Fibroblast of lung (primary cell): ENCODE results near the gene PAPPA. TPM values are rescaled to one million over a fixed set of nuclear protein-coding genes. Genes with fewer than 3 reads are reported as not detected.

Experiments used
- DNase-seq, 2 donors: peaks; one replicate each; pipeline versions ENCODE4 v3.0.0 to v3.0.0-alpha.2; 2010; ENCODE audit warnings: low read depth in 2 of 2
- H2AFZ ChIP-seq: 2 replicates; pipeline ENCODE4 v1.5.1; 2012; ENCODE audit warnings: low read length, control low read depth, inconsistent platforms
- H3K27ac ChIP-seq: 2 replicates; pipeline ENCODE4 v1.5.1; 2011; ENCODE audit warnings: low read length, control low read depth; ENCODE audit not compliant: insufficient read depth
- H3K27me3 ChIP-seq: 2 replicates; pipeline ENCODE4 v1.5.1; 2011; ENCODE audit warnings: mild to moderate bottlenecking, low read length; ENCODE audit not compliant: control insufficient read depth, insufficient read depth
- H3K36me3 ChIP-seq: 2 replicates; pipeline ENCODE4 v1.5.1; 2011; ENCODE audit warnings: low read length; ENCODE audit not compliant: control insufficient read depth, insufficient read depth
- H3K4me1 ChIP-seq: 2 replicates; pipeline ENCODE4 v1.5.1; 2011; ENCODE audit warnings: low read length; ENCODE audit not compliant: control insufficient read depth, insufficient read depth; ENCODE audit errors: extremely low read depth
- H3K4me2 ChIP-seq: 2 replicates; pipeline ENCODE4 v1.5.1; 2011; ENCODE audit warnings: low read length, control low read depth; ENCODE audit not compliant: insufficient read depth; ENCODE audit errors: extremely low read depth
- H3K4me3 ChIP-seq, 4 experiments: fragments of 200-600 bp in 1 of 4; sonication (generic) in 1 of 4; replicated peaks in 1 of 4; 2 replicates each; pipeline ENCODE4 v1.5.1; 2011 to 2016; ENCODE audit warnings: low read length in 4 of 4, low read depth in 3 of 4, mild to moderate bottlenecking in 3 of 4, control low read depth in 2 of 4, inconsistent platforms in 1 of 4, mixed read lengths in 1 of 4; ENCODE audit not compliant: insufficient read depth in 1 of 4; ENCODE audit errors: control extremely low read depth in 1 of 4
- H3K79me2 ChIP-seq: 2 replicates; pipeline ENCODE4 v1.5.1; 2012; ENCODE audit warnings: mild to moderate bottlenecking, low read length, inconsistent platforms; ENCODE audit not compliant: control insufficient read depth, insufficient read depth
- H3K9ac ChIP-seq: 2 replicates; pipeline ENCODE4 v1.5.1; 2011; ENCODE audit warnings: mild to moderate bottlenecking, low read length, control low read depth; ENCODE audit not compliant: insufficient read depth
- H3K9me3 ChIP-seq: 2 replicates; pipeline ENCODE4 v1.5.1; 2012; ENCODE audit warnings: low read depth, low read length; ENCODE audit not compliant: control insufficient read depth, insufficient read depth
- H4K20me1 ChIP-seq: 2 replicates; pipeline ENCODE4 v1.5.1; 2011; ENCODE audit warnings: low read length; ENCODE audit not compliant: control insufficient read depth, insufficient read depth; ENCODE audit errors: extremely low read depth
- EZH2 ChIP-seq: IDR thresholded peaks from 2 replicates; pipeline ENCODE4 v1.5.1; 2012; ENCODE audit warnings: low read length, control low read depth, mild to moderate bottlenecking; ENCODE audit errors: missing control alignments
- polyA plus RNA-seq, 2 donors: library from polyadenylated mRNA; depleted of rRNA in 1 of 2; stranded (reverse) in 1 of 2; unstranded in 1 of 2; fragments of >200 nt; gene quantifications; 2 replicates each; pipeline ENCODE4 v1.2.1, GENCODE V29; 2011 to 2012; ENCODE audit warnings: missing spikeins in 1 of 2
- total RNA-seq: library from RNA; depleted of rRNA; stranded (reverse); fragments of >200 nt; gene quantifications from 2 replicates; pipeline ENCODE4 v1.2.1, GENCODE V29; 2014
- TF ChIP-seq, protein P1 (sequence below), 2 donors: IDR thresholded peaks in 1 of 2; conservative IDR thresholded peaks in 1 of 2; 1 replicate in 1 of 2; 2 replicates in 1 of 2; pipeline ENCODE4 v1.5.1; 2011 to 2012; ENCODE audit warnings: low read length in 2 of 2, control low read depth in 1 of 2, inconsistent platforms in 1 of 2, low read depth in 1 of 2, mild to moderate bottlenecking in 1 of 2

Gene PAPPA
- total and polyA plus RNA-seq, 2 donors (not counting 1 experiment from before 2014, with no cell fraction given), result 8.8 to 45.7 TPM

DNA sequence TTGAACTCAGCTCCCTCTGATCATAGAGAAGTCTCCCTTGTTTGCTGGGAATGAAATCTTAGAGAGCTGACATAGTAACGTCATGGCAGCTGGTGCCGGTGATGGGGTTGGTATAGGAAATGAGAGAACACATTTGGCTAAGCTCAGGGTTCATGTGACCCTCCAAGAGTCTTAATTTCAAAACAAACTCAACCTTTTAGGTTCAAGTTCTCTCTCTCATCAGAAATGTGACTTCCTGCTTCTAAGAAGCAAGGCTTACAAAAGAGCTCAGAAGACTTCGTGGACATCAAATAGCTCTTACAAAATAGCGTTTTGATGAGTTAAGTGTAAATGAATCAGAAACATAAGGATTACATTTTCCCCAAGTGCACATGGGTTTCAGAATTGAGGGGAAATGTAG lies 97.3 kb downstream of the PAPPA start:
- no peaks in the 10 kb centered on the region for H4K20me1 ChIP-seq
- no peaks in the 10 kb centered on the region for H3K79me2 ChIP-seq
- H3K4me3 ChIP-seq, result no peak overlapping the region
- H3K4me1 ChIP-seq, result no peaks in the 10 kb centered on the region
- H2AFZ ChIP-seq, result no peak overlapping the region
- no peaks in the 10 kb centered on the region for H3K27me3 ChIP-seq
- no peak overlapping the region for H3K9ac ChIP-seq
- H3K4me2 ChIP-seq, result no peak overlapping the region
- TF ChIP-seq EZH2, result no peak
- TF ChIP-seq, protein P1, sequence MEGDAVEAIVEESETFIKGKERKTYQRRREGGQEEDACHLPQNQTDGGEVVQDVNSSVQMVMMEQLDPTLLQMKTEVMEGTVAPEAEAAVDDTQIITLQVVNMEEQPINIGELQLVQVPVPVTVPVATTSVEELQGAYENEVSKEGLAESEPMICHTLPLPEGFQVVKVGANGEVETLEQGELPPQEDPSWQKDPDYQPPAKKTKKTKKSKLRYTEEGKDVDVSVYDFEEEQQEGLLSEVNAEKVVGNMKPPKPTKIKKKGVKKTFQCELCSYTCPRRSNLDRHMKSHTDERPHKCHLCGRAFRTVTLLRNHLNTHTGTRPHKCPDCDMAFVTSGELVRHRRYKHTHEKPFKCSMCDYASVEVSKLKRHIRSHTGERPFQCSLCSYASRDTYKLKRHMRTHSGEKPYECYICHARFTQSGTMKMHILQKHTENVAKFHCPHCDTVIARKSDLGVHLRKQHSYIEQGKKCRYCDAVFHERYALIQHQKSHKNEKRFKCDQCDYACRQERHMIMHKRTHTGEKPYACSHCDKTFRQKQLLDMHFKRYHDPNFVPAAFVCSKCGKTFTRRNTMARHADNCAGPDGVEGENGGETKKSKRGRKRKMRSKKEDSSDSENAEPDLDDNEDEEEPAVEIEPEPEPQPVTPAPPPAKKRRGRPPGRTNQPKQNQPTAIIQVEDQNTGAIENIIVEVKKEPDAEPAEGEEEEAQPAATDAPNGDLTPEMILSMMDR (conservative IDR thresholded peaks at IDR 0.05 in 1 of 2, IDR thresholded peaks at IDR 0.05 in 1 of 2; ENCODE audit: low read depth in 1 of 2, low read length in 2 of 2), result no peak
- no peaks in the 10 kb centered on the region for H3K9me3 ChIP-seq
- no peaks in the 10 kb centered on the region for H3K36me3 ChIP-seq
- peak overlapping the region; percentile 26 for H3K27ac ChIP-seq
- DNase-seq, result peak in 1 of 2 donors; percentile 84

DNA sequence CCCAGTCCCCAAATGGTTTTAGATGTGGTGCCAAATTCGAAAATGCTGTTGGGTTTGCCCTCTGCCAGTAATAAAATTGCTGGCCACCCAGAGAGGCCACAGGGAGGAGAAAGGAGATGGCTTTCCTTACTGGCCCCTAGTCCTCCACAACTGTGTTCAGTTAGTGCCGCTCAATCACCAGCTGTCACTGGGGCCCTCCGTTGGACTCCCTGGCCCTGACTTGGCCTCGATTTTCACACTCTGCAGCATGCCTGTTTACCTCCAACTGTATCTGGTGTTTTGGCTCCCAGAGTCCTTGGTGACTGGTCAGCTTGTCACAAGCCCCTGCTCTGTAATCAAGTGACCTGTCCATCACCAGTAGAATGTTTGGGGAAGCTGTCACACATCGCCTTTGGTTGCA lies 97.8 kb downstream of the PAPPA start:
- Histone ChIP-seq H3K4me2 (no peak overlapping the region), H4K20me1 (no peaks in the 10 kb centered on the region), H3K4me3 (no peak overlapping the region), H2AFZ (no peak overlapping the region), H3K4me1 (no peaks in the 10 kb centered on the region), H3K27ac (no peak overlapping the region), H3K36me3 (no peaks in the 10 kb centered on the region), H3K9ac (no peak overlapping the region), H3K9me3 (no peaks in the 10 kb centered on the region), H3K27me3 (no peaks in the 10 kb centered on the region), H3K79me2 (no peaks in the 10 kb centered on the region)
- no peak for DNase-seq
- TF ChIP-seq, protein P1 (conservative IDR thresholded peaks at IDR 0.05 in 1 of 2, IDR thresholded peaks at IDR 0.05 in 1 of 2; ENCODE audit: low read depth in 1 of 2, low read length in 2 of 2), result no peak
- TF ChIP-seq EZH2, result no peak

DNA sequence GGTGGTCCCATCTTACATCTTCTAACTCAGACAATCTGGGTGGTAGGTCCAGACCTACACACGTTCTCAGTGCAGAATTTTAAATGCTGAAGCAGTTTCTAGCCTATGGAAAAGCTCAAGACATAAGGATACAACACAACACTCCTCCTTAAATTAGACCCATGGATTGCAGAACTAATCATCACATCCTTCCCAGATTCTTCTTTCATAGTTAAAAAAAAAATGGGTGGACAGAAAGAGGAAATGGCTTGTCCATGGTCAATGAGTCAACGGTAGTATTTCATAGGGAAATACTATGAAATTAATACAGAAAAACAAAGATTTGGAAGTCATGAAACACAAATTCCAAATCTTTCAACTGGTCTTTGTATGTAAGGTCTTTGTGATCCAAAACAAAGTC lies 106.9 kb downstream of the PAPPA start:
- Histone ChIP-seq H3K79me2 (no peaks in the 10 kb centered on the region), H3K4me2 (no peak overlapping the region), H3K27me3 (no peaks in the 10 kb centered on the region), H3K4me1 (no peaks in the 10 kb centered on the region), H3K9ac (no peak overlapping the region), H4K20me1 (no peaks in the 10 kb centered on the region), H3K4me3 (no peak overlapping the region), H3K36me3 (no peaks in the 10 kb centered on the region), H3K27ac (no peak overlapping the region), H3K9me3 (no peaks in the 10 kb centered on the region), H2AFZ (no peak overlapping the region)
- DNase-seq, result no peak
- TF ChIP-seq EZH2, result no peak
- TF ChIP-seq, protein P1 (conservative IDR thresholded peaks at IDR 0.05 in 1 of 2, IDR thresholded peaks at IDR 0.05 in 1 of 2; ENCODE audit: low read depth in 1 of 2, low read length in 2 of 2), result no peak
